NCI-H1930 (cell line): ENCODE measurements around the gene RNF115.
"Not testable (repeated sequence)": the region's sequence is repeated elsewhere in the genome, so short reads cannot be mapped to it uniquely, and the experiment has no call there.

Source experiments
- DNase-seq, 2 experiments: peaks; one replicate each; lab custom pipeline; 2025; lab: John Stamatoyannopoulos, UW

The RNF115 gene

GRCh38 chr1:145827966-145828365 is 4.1 kb upstream of the RNF115 start:
- DNase-seq: no peak

GRCh38 chr1:145826030-145826429 is 2.1 kb upstream of the RNF115 start:
- no peak for DNase-seq

GRCh38 chr1:145824499-145824842 is 576 bp upstream of the RNF115 start:
- no peak for DNase-seq

- DNase-seq: not testable (repeated sequence)
These were observed 1.0 kb downstream of the RNF115 start for GRCh38 chr1:145822779-145823331.

GRCh38 chr1:145818095-145818494 is 5.8 kb downstream of the RNF115 start:
- not testable (repeated sequence) for DNase-seq

GRCh38 chr1:145812977-145813810 is 10.7 kb downstream of the RNF115 start:
- not testable (repeated sequence) for DNase-seq

GRCh38 chr1:145806844-145807243 is 17.1 kb downstream of the RNF115 start:
- DNase-seq: no peak

GRCh38 chr1:145806408-145806807 is 17.5 kb downstream of the RNF115 start:
- DNase-seq: no peak

- no peak for DNase-seq
These were observed 18.8 kb downstream of the RNF115 start for GRCh38 chr1:145805057-145805456.

- DNase-seq: no peak
These were observed 19.5 kb downstream of the RNF115 start for GRCh38 chr1:145804235-145805045.

GRCh38 chr1:145799806-145800205 is 24.1 kb downstream of the RNF115 start:
- no peak for DNase-seq

- no peak for DNase-seq
These were observed 27.1 kb downstream of the RNF115 start for GRCh38 chr1:145796753-145797152.

GRCh38 chr1:145795257-145795881 is 28.5 kb downstream of the RNF115 start:
- no peak for DNase-seq

- DNase-seq: no peak
These were observed 31.4 kb downstream of the RNF115 start for GRCh38 chr1:145792484-145792883.

GRCh38 chr1:145791860-145792259 is 32.0 kb downstream of the RNF115 start:
- DNase-seq: not testable (repeated sequence)

GRCh38 chr1:145788580-145788979 is 35.3 kb downstream of the RNF115 start:
- DNase-seq: no peak

- DNase-seq: no peak
These were observed 37.6 kb downstream of the RNF115 start for GRCh38 chr1:145786271-145786670.

GRCh38 chr1:145785547-145785946 is 38.3 kb downstream of the RNF115 start:
- no peak for DNase-seq

- no peak for DNase-seq
These were observed 39.5 kb downstream of the RNF115 start for GRCh38 chr1:145784409-145784808.

- no peak for DNase-seq
These were observed 41.4 kb downstream of the RNF115 start for GRCh38 chr1:145782272-145783099.

GRCh38 chr1:145778146-145778540 is 45.8 kb downstream of the RNF115 start:
- no peak for DNase-seq
